ENCODE results near the gene HDAC8. TPM values are rescaled to one million over a fixed set of nuclear protein-coding genes. Genes with fewer than 3 reads are reported as not detected.
A peak's percentile ranks its signal among the peaks of the same experiment; 100 is the strongest.

Gene HDAC8
- total RNA-seq, 1 donor from 2014 or later = 27.0 TPM

DNA sequence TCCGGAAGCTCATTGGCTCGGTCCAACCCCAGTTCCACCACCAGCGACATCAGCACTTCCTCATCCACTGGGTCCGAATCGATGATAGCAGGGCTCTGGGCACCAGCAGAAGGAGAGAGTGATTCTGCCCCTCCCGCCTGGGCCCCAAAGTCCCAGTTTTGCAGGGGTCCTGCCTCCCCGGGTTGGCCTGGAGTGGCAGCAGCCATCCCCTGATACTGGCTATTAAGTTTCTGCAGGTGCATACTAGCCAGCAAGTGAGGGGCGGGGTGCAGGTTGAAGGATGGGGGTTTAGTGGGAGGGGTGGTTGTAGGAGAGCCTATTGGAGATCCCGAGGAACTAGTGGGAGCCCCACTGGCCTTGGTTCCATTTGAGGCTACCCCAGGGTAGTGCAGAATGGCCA lies 270.9 kb downstream of the HDAC8 start:
- intact Hi-C loops (cut with DNase I) = no loop called here
- ATAC-seq (no peak), DNase-seq (no peak)
- no peaks in the 10 kb centered on the region for H3K4me1 ChIP-seq
- H3K4me3 ChIP-seq = no peak overlapping the region
- no peak overlapping the region for H3K27ac ChIP-seq
- no peak for TF ChIP-seq CTCF (IDR thresholded peaks at IDR 0.05)
- no peaks in the 10 kb centered on the region for H3K9me3 ChIP-seq
- peaks cover 4% of the 10 kb centered on the region for H3K27me3 ChIP-seq
- H3K36me3 ChIP-seq = no peaks in the 10 kb centered on the region

DNA sequence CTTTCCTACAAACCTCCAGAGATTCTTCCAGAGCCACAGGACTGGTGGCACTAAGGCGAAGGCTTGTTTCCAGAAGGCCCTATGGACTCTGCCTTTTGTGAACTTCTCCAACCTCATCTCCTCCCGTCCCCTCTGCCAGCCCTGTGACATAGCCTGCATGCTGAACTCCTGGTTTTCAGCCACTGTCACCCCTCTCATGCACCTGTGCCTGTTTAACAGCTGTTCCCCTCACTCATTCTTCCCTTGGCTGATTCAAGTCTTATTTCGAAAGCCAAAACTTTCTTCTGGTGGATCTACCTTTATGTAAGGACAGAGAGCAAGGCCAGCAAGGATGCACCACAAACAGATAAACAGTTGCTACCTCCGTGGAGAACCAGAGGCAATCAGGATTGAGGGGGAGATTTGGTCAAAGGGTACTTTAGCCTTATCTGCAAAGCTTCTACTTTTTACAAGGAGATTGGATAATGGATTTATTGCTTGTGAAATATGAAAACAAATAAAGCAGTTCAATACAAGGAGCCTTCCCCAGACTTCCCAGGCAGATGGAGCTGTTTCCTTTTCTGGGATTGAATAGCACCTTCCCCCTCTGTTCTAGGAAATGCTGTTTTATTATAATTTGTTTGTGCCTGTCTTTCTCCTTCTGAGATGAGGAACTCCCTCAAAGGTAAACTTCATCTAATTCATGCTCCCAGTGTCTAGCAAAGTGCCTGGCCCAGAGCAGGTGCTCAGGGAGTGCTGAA lies 272.6 kb downstream of the HDAC8 start:
- intact Hi-C loops (cut with DNase I) = no loop called here
- H3K36me3 ChIP-seq = no peaks in the 10 kb centered on the region
- TF ChIP-seq CTCF (IDR thresholded peaks at IDR 0.05) = no peak
- DNase-seq (no peak), ATAC-seq (no peak)
- H3K9me3 ChIP-seq = no peaks in the 10 kb centered on the region
- H3K27me3 ChIP-seq = peaks cover 4% of the 10 kb centered on the region
- no peak overlapping the region for H3K27ac ChIP-seq
- no peak overlapping the region for H3K4me3 ChIP-seq
- H3K4me1 ChIP-seq = no peaks in the 10 kb centered on the region

GRCh38 chrX:72297953-72298730 lies 274.5 kb downstream of the HDAC8 start:
- Histone ChIP-seq H3K4me3 (no peak overlapping the region), H3K27me3 (no peaks in the 10 kb centered on the region), H3K27ac (no peak overlapping the region), H3K36me3 (no peaks in the 10 kb centered on the region), H3K4me1 (no peaks in the 10 kb centered on the region), H3K9me3 (no peaks in the 10 kb centered on the region)
- intact Hi-C loops (cut with DNase I) = no loop called here
- peak; percentile 30 for TF ChIP-seq CTCF (IDR thresholded peaks at IDR 0.05)
- no peak for DNase-seq
- ATAC-seq = peak; percentile 66

DNA sequence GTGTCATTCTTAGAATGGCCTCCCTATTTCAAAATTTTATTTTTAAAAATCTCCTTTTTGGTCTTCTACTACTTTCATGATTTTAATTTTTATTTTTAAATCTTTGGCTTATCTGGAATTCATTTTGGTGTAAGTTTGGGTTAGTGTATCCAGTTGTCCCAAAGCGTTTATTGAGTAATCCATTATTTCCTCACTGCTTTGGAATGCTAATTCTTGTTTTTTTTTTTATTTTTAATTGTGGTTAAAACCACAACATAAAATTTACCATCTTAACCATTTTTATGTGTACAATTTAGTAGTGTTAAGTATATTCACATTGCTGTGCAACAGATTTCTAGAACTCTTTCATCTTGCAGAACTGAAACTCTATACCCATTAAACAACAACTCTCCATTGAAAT lies 275.7 kb downstream of the HDAC8 start:
- Histone ChIP-seq H3K4me1 (no peaks in the 10 kb centered on the region), H3K36me3 (no peaks in the 10 kb centered on the region), H3K27ac (no peak overlapping the region), H3K4me3 (no peak overlapping the region), H3K9me3 (no peaks in the 10 kb centered on the region), H3K27me3 (no peaks in the 10 kb centered on the region)
- no peak for DNase-seq
- ATAC-seq = no peak
- intact Hi-C loops (cut with DNase I) = no loop called here
- no peak for TF ChIP-seq CTCF (IDR thresholded peaks at IDR 0.05)

DNA sequence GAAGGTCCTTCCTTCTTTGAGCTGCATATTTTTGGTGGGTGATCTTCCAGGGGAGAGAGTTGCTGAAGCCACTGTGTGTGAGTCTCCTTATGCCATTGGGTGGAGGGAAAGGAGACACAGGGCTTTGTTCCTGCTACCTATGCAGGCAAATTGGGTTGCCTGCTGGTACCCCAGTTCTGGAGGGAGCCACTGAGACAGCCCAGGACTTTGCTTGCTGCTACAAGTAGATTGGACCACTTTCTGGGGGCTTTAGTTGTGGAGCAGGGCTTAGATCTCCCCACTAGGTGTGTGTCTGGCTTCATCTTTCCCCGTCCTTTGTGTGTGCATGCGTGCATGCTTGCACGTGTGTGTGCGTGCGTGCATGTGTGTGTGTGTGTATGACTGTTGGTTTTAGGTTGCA lies 276.9 kb downstream of the HDAC8 start:
- DNase-seq (no peak), ATAC-seq (no peak)
- no peak for TF ChIP-seq CTCF (IDR thresholded peaks at IDR 0.05)
- H3K27me3 ChIP-seq = no peaks in the 10 kb centered on the region
- intact Hi-C loops (cut with DNase I) = no loop called here
- H3K4me1 ChIP-seq = no peaks in the 10 kb centered on the region
- no peaks in the 10 kb centered on the region for H3K9me3 ChIP-seq
- no peak overlapping the region for H3K4me3 ChIP-seq
- no peaks in the 10 kb centered on the region for H3K36me3 ChIP-seq
- no peak overlapping the region for H3K27ac ChIP-seq

Measured in upper lobe of right lung (tissue), 1 donor.